GM18951 (cell line): ENCODE data around the gene ACOT2.
"Not testable (repeated sequence)": the region's sequence is repeated elsewhere in the genome, so short reads cannot be mapped to it uniquely, and the experiment has no call there.

Experiments used
- POLR2A ChIP-seq: IDR thresholded peaks from 4 replicates; pipeline ENCODE4 v1.6.1; 2011; ENCODE audit warnings: mild to moderate bottlenecking; ENCODE audit not compliant: insufficient read length, insufficient read depth; ENCODE audit errors: extremely low read depth
- in situ Hi-C: fragments of 300-500 bp; cut with MboI; formaldehyde crosslinking; loops from one replicate; pipeline ENCODE4 v1.12.0; 2022; ENCODE audit warnings: low sequenced_read_pairs, mixed read lengths, inconsistent platforms; ENCODE audit not compliant: unreplicated experiment

ACOT2 gene

GRCh38 chr14:73566935-73567334 lies 2.1 kb upstream of the ACOT2 start:
- in situ Hi-C loops, result not testable (repeated sequence)

GRCh38 chr14:73567358-73567757 lies 1.7 kb upstream of the ACOT2 start:
- in situ Hi-C loops, result no loop called here
- TF ChIP-seq POLR2A, result no peak

- in situ Hi-C loops, result no loop called here
- TF ChIP-seq POLR2A, result no peak
Observed at GRCh38 chr14:73567951-73568885, 795 bp upstream of the ACOT2 start.

GRCh38 chr14:73568886-73569184 lies 178 bp upstream of the ACOT2 start:
- in situ Hi-C loops, result not testable (repeated sequence)

- in situ Hi-C loops, result not testable (repeated sequence)
Observed at GRCh38 chr14:73570913-73571312, 1.9 kb downstream of the ACOT2 start.

GRCh38 chr14:73573034-73573433 lies 4.0 kb downstream of the ACOT2 start:
- in situ Hi-C loops, result not testable (repeated sequence)

- in situ Hi-C loops, result not testable (repeated sequence)
Observed at GRCh38 chr14:73573740-73574139, 4.7 kb downstream of the ACOT2 start.

GRCh38 chr14:73574251-73574650 lies 5.2 kb downstream of the ACOT2 start:
- in situ Hi-C loops, result not testable (repeated sequence)

- in situ Hi-C loops, result no loop called here
- TF ChIP-seq POLR2A, result no peak
Observed at GRCh38 chr14:73576391-73576790, 7.4 kb downstream of the ACOT2 start.

- in situ Hi-C loops, result not testable (repeated sequence)
Observed at GRCh38 chr14:73577214-73577613, 8.2 kb downstream of the ACOT2 start.

GRCh38 chr14:73582102-73582979 lies 13.3 kb downstream of the ACOT2 start:
- in situ Hi-C loops, result not testable (repeated sequence)

- in situ Hi-C loops, result no loop called here
- TF ChIP-seq POLR2A, result no peak
Observed at GRCh38 chr14:73588695-73589094, 19.7 kb downstream of the ACOT2 start.

- TF ChIP-seq POLR2A, result no peak
- in situ Hi-C loops, result no loop called here
Observed at GRCh38 chr14:73589116-73589515, 20.1 kb downstream of the ACOT2 start.

- in situ Hi-C loops, result not testable (repeated sequence)
Observed at GRCh38 chr14:73590673-73591004, 21.6 kb downstream of the ACOT2 start.
